ENCODE data around the gene STAG3. TPM values are rescaled to one million over a fixed set of nuclear protein-coding genes. Genes with fewer than 3 reads are reported as not detected.

The STAG3 gene
- total and polyA plus RNA-seq, 2 of the 8 experiments (the other 6 are each of a cell fraction or from before 2014, with no cell fraction given): 1.3 to 3.3 TPM

DNA sequence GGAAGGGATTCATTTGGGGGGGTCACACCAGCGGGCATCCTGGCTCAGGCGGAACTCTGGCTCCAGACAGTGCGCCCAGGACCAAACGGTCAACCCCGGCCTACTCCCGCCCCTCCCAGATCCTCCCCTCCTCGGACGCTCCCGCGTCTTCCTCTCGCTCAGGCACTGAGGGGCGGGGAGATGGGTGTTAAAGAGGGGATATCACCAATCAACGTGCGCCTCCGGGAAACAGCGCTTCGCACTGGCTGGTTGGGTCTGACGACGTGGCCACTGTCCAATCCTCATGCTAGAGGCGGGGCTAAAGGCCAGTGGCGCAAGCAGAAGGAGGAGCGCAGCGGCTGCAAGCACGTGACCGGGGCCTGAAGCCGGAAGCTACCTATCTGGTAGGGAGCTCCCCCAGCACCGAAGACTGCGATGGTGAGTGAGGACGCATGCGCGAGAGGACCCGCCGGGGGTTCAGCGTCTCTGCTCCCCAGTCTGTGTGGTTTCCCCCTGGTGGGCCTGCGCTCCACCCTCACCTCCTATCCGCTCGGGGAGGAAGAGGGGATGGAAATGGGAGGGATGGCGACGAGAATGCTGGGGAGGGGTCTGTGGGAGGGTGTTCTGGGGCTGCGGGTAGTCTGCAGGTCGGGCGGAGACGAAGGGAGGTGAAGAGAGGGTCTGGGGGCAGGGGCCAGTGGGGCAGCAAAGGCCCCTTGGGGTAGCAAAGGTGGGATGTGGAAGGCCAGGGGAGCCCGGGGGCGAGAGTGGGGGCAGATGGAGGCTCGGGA lies 29.0 kb upstream of the STAG3 start, which contains the start of gene LAMTOR4 (continued):
- TF ChIP-seq CHD1 (IDR thresholded peaks at IDR 0.05; ENCODE audit: low read depth, low read length) (no peak), TBP (IDR thresholded peaks at IDR 0.05; ENCODE audit: low read depth, low read length) (peak; percentile 59), CTCF (IDR thresholded peaks at IDR 0.05; ENCODE audit: control extremely low read depth in 1 of 3, insufficient read depth in 1 of 3, low read depth in 1 of 3, low read length in 3 of 3) (peak in 1 of 3 experiments; percentile 18; a peak in 2 of 4 replicates), SP4 (IDR thresholded peaks at IDR 0.05; ENCODE audit: low read length) (peak; percentile 94), CHD2 (IDR thresholded peaks at IDR 0.05; ENCODE audit: low read length) (peak; percentile 92), SIN3A (conservative IDR thresholded peaks at IDR 0.05 in 1 of 2, IDR thresholded peaks at IDR 0.05 in 1 of 2; ENCODE audit: low read depth in 1 of 2, low read length in 2 of 2) (no peak; a peak in 1 of 4 replicates), SRF (IDR thresholded peaks at IDR 0.05; ENCODE audit: low read depth, low read length) (no peak), SP1 (IDR thresholded peaks at IDR 0.05; ENCODE audit: low read depth, low read length) (peak; percentile 99), ZNF274 (IDR thresholded peaks at IDR 0.05; ENCODE audit: borderline replicate concordance, extremely low read depth, low read length) (no peak), NANOG (IDR thresholded peaks at IDR 0.05; ENCODE audit: insufficient read depth, low read depth, low read length, poor library complexity, severe bottlenecking) (no peak), SUZ12 (IDR thresholded peaks at IDR 0.05; ENCODE audit: low read length) (no peak), EP300 (IDR thresholded peaks at IDR 0.05; ENCODE audit: borderline replicate concordance in 1 of 2, low read depth in 2 of 2, low read length in 2 of 2) (no peak), SIX5 (IDR thresholded peaks at IDR 0.05; ENCODE audit: low read depth, low read length) (no peak), KDM5A (IDR thresholded peaks at IDR 0.05; ENCODE audit: low read length) (no peak), KDM1A (IDR thresholded peaks at IDR 0.05; ENCODE audit: borderline replicate concordance, low read length) (no peak), CBX5 (IDR thresholded peaks at IDR 0.05; ENCODE audit: low read depth, low read length) (no peak), BCL11A (IDR thresholded peaks at IDR 0.05; ENCODE audit: low read depth in 2 of 2, low read length in 2 of 2) (no peak), BACH1 (IDR thresholded peaks at IDR 0.05; ENCODE audit: low read length) (no peak), HDAC2 (IDR thresholded peaks at IDR 0.05; ENCODE audit: borderline replicate concordance in 1 of 2, low read depth in 2 of 2, low read length in 2 of 2) (0 out of 4 replicates have a peak, but pooled peaks of 1 of the 2 experiments have one; percentile 45)
- TF ChIP-seq, protein P1, sequence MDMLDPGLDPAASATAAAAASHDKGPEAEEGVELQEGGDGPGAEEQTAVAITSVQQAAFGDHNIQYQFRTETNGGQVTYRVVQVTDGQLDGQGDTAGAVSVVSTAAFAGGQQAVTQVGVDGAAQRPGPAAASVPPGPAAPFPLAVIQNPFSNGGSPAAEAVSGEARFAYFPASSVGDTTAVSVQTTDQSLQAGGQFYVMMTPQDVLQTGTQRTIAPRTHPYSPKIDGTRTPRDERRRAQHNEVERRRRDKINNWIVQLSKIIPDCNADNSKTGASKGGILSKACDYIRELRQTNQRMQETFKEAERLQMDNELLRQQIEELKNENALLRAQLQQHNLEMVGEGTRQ (IDR thresholded peaks at IDR 0.05; ENCODE audit: low read length): peak; percentile 93

All from H1 (cell line).